KMS-11 (cell line): ENCODE data around the gene CBR3.

Experiments
- H2AFZ ChIP-seq: fragments of 200-600 bp; sonication (generic); 2 replicates; pipeline ENCODE4 v1.6.1; 2016; ENCODE audit warnings: antibody characterized with exemption, mixed run types, low read depth
- H3K27ac ChIP-seq: fragments of 200-600 bp; sonication (generic); 2 replicates; pipeline ENCODE4 v1.6.1; 2016; ENCODE audit warnings: mild to moderate bottlenecking, mixed run types
- H3K27me3 ChIP-seq: fragments of 200-600 bp; sonication (generic); 2 replicates; pipeline ENCODE4 v1.6.1; 2017; ENCODE audit warnings: mild to moderate bottlenecking, low read depth, mixed run types, moderate library complexity; ENCODE audit not compliant: insufficient read depth
- H3K36me3 ChIP-seq: fragments of 200-600 bp; sonication (generic); 2 replicates; pipeline ENCODE4 v1.6.1; 2017; ENCODE audit warnings: mild to moderate bottlenecking, mixed run types; ENCODE audit not compliant: insufficient read depth
- H3K4me1 ChIP-seq: fragments of 200-600 bp; sonication (generic); 2 replicates; pipeline ENCODE4 v1.6.1; 2016; ENCODE audit warnings: mild to moderate bottlenecking, low read depth, mixed run types; ENCODE audit not compliant: poor library complexity, severe bottlenecking
- H3K4me2 ChIP-seq: fragments of 200-600 bp; sonication (generic); 2 replicates; pipeline ENCODE4 v1.7.0; 2016; ENCODE audit warnings: mild to moderate bottlenecking, mixed run types
- H3K4me3 ChIP-seq: fragments of 200-600 bp; sonication (generic); IDR thresholded peaks from 2 replicates; pipeline ENCODE4 v1.6.1; 2017; ENCODE audit warnings: low read depth, low read length, mixed read lengths; ENCODE audit not compliant: insufficient read depth
- H3K79me2 ChIP-seq: fragments of 200-600 bp; sonication (generic); 2 replicates; pipeline ENCODE4 v1.6.1; 2016; ENCODE audit warnings: low read depth, mixed run types; ENCODE audit not compliant: insufficient read depth
- H3K9ac ChIP-seq: fragments of 200-600 bp; sonication (generic); 2 replicates; pipeline ENCODE4 v1.6.1; 2016; ENCODE audit warnings: mild to moderate bottlenecking, mixed run types
- H4K20me1 ChIP-seq: fragments of 200-600 bp; sonication (generic); 2 replicates; pipeline ENCODE4 v1.6.1; 2016; ENCODE audit warnings: mild to moderate bottlenecking, mixed run types; ENCODE audit not compliant: insufficient read depth
- TF ChIP-seq, protein P1 (sequence below): fragments of 200-600 bp; sonication (generic); conservative IDR thresholded peaks from 2 replicates; pipeline ENCODE4 v1.6.1; 2017; ENCODE audit warnings: low read depth, mild to moderate bottlenecking, antibody characterized with exemption, low read length, moderate library complexity, mixed read lengths

Gene CBR3

DNA sequence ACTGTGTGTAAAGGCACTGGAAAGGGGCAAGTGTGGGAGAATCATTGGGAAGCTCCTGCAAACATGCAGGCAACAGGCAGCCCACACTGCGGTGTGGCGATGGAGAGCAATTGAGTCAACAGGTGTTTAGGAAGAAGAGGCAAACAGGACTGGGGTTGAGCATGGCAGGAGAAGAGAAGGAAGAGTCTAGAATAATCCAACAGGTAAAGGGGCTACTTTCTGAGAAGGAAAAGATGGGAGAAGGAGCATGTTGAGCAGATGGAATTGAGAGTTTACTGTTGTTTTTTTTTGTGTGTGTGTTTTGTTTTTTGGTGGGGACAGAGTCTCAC is 25.9 kb downstream of the CBR3 start:
- peaks cover 7% of the 10 kb centered on the region for H3K4me1 ChIP-seq
- no peak overlapping the region for H3K27ac ChIP-seq
- no peak overlapping the region for H2AFZ ChIP-seq
- H4K20me1 ChIP-seq, result no peaks in the 10 kb centered on the region
- no peaks in the 10 kb centered on the region for H3K79me2 ChIP-seq
- H3K9ac ChIP-seq, result no peak overlapping the region
- no peaks in the 10 kb centered on the region; the same call in 1 of the 2 replicates for H3K27me3 ChIP-seq
- no peak overlapping the region for H3K4me2 ChIP-seq
- H3K36me3 ChIP-seq, result no peaks in the 10 kb centered on the region
- H3K4me3 ChIP-seq, result no peak overlapping the region
- TF ChIP-seq, protein P1, sequence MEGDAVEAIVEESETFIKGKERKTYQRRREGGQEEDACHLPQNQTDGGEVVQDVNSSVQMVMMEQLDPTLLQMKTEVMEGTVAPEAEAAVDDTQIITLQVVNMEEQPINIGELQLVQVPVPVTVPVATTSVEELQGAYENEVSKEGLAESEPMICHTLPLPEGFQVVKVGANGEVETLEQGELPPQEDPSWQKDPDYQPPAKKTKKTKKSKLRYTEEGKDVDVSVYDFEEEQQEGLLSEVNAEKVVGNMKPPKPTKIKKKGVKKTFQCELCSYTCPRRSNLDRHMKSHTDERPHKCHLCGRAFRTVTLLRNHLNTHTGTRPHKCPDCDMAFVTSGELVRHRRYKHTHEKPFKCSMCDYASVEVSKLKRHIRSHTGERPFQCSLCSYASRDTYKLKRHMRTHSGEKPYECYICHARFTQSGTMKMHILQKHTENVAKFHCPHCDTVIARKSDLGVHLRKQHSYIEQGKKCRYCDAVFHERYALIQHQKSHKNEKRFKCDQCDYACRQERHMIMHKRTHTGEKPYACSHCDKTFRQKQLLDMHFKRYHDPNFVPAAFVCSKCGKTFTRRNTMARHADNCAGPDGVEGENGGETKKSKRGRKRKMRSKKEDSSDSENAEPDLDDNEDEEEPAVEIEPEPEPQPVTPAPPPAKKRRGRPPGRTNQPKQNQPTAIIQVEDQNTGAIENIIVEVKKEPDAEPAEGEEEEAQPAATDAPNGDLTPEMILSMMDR, result no peak

DNA sequence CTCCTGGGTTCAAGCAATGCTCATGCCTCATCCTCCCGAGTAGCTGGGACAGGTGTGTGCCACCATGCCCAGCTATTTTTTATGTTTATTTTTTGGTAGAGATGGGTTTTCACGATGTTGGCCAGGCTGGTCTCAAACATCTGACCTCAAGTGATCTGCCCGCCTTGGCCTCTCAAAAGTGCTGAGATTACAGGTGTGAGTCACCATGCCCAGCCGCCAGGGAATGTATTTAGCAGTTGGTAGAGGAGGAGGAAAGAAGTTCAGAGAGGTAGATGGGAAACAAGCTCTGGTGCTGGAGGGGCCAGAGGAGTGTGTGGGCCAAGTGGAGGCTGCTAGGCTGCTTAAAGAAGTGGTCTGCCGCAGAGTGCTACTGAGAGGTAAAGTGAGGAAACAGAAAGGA is 27.8 kb downstream of the CBR3 start:
- H3K9ac ChIP-seq, result no peak overlapping the region
- TF ChIP-seq, protein P1, result no peak
- H3K27me3 ChIP-seq, result no peaks in the 10 kb centered on the region; the same call in 1 of the 2 replicates
- no peak overlapping the region for H3K27ac ChIP-seq
- H3K4me2 ChIP-seq, result no peak overlapping the region
- no peaks in the 10 kb centered on the region for H4K20me1 ChIP-seq
- H2AFZ ChIP-seq, result no peak overlapping the region
- no peak overlapping the region for H3K4me3 ChIP-seq
- H3K4me1 ChIP-seq, result peaks cover 3% of the 10 kb centered on the region
- H3K79me2 ChIP-seq, result no peaks in the 10 kb centered on the region
- no peaks in the 10 kb centered on the region for H3K36me3 ChIP-seq

DNA sequence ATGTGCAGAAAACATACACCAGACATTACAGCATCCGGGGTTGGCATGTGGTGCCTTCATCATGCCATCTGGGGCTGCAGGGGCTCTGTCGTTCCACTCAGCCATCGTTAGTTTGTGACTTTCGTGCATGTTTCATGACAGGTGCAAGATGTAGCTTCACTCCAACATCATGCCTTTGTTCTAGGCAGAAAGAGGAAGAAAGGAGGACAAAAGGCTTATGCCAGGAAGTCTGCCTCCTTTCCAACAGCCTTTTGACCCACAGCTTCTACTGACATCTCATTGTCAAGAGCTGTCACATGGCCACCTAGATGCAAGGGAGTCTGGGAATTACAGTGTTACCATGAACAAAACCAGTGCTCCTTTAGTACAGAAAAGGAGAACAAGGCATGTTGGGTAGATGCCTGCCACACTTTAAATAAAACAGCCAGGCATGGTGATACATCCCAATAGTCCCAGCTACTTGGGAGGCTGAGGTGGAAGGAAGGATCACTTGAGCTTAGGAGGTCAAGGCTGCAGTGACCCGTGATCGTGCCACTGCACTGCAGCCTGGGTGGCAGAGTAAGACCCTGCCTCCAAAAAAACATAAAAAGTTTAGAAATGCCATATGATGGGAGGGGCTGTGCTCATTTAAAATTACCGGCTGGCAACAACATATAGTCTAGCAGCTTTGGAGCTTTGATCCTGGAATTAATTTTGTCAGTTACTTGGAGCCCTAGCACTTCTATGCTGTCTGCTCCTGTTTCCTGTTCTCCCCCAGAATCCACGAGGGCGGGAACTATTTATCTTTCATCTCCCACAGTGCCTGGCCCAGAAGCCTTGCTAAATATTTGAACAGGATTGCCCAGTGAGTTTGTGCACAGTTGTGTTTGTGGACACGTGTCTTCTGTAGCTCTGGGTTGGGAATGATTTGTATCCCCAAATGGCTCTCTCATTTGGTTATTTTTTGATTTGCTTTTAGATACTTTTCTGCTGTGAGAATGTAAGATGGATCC is 29.2 kb downstream of the CBR3 start:
- Histone ChIP-seq H3K27me3 (no peaks in the 10 kb centered on the region), H4K20me1 (no peaks in the 10 kb centered on the region), H3K4me2 (no peak overlapping the region), H3K79me2 (no peaks in the 10 kb centered on the region), H3K4me1 (no peaks in the 10 kb centered on the region), H3K36me3 (no peaks in the 10 kb centered on the region), H3K9ac (no peak overlapping the region), H3K27ac (no peak overlapping the region), H3K4me3 (no peak overlapping the region), H2AFZ (no peak overlapping the region)
- TF ChIP-seq, protein P1, result no peak

DNA sequence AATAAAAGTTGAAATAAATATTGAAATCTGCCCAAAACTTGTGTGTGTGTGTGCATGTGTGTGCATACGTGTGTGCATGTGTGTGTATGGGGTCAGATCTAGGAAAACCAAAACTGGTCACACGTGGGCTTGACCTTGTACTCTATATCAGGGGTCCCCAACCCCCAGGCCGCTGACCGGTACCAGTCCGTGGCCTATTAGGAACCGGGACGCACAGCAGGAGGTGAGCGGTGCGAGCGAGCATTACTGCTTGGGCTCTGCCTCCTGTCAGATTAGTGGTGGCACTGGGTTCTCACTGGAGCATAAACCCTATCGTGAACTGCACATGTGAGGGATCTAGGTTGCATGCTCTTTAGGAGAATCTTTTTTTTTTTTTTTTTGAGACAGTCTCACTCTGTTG is 30.5 kb downstream of the CBR3 start:
- H4K20me1 ChIP-seq, result no peaks in the 10 kb centered on the region
- H3K36me3 ChIP-seq, result no peaks in the 10 kb centered on the region
- H3K79me2 ChIP-seq, result no peaks in the 10 kb centered on the region
- H3K9ac ChIP-seq, result no peak overlapping the region
- H3K27me3 ChIP-seq, result no peaks in the 10 kb centered on the region
- TF ChIP-seq, protein P1, result no peak
- no peak overlapping the region for H3K4me3 ChIP-seq
- H3K4me2 ChIP-seq, result no peak overlapping the region
- H3K4me1 ChIP-seq, result no peaks in the 10 kb centered on the region
- no peak overlapping the region for H2AFZ ChIP-seq
- no peak overlapping the region for H3K27ac ChIP-seq
